HL-60 (cell line): Measurements from ENCODE around the gene PTGES.
"Not testable (repeated sequence)": the region's sequence is repeated elsewhere in the genome, so short reads cannot be mapped to it uniquely, and the experiment has no call there.

ENCODE experiments used
- DNase-seq, 2 experiments: peaks; one replicate each; pipeline ENCODE4 v3.0.0-alpha.2; 2010 to 2020; ENCODE audit warnings: low read depth in 1 of 2, low spot score in 1 of 2
- H3K27ac ChIP-seq: fragments of 250-450 bp; sonication (Bioruptor Pico); replicated peaks from 2 replicates; pipeline ENCODE4 v1.5.1; 2020; ENCODE audit warnings: mild to moderate bottlenecking, moderate library complexity
- H3K27me3 ChIP-seq: fragments of 250-450 bp; sonication (Bioruptor Pico); 2 replicates; pipeline ENCODE4 v1.5.1; 2021; ENCODE audit warnings: mild to moderate bottlenecking, moderate library complexity; ENCODE audit not compliant: insufficient read depth, poor library complexity, severe bottlenecking
- H3K4me3 ChIP-seq: replicated peaks from 2 replicates; pipeline ENCODE4 v1.5.1; 2011; ENCODE audit warnings: mild to moderate bottlenecking, control low read depth, low read length; ENCODE audit not compliant: insufficient read depth
- GABPA ChIP-seq: IDR thresholded peaks from 2 replicates; pipeline ENCODE4 v1.6.1; 2012; ENCODE audit warnings: low read depth
- POLR2AphosphoS5 ChIP-seq: IDR thresholded peaks from 2 replicates; pipeline ENCODE4 v1.6.1; 2012; ENCODE audit warnings: low read depth
- SPI1 ChIP-seq: IDR thresholded peaks from 2 replicates; pipeline ENCODE4 v1.6.1; 2012; ENCODE audit warnings: low read depth, mild to moderate bottlenecking, borderline replicate concordance
- TF ChIP-seq, protein P1 (sequence below): IDR thresholded peaks from 2 replicates; pipeline ENCODE4 v1.6.1; 2012; ENCODE audit warnings: low read depth; ENCODE audit not compliant: insufficient replicate concordance
- TF ChIP-seq, protein P2 (sequence below): IDR thresholded peaks from one replicate; pipeline ENCODE4 v1.5.1; 2011; ENCODE audit warnings: low read length, control low read depth, inconsistent platforms; ENCODE audit not compliant: insufficient read depth

PTGES gene

DNA sequence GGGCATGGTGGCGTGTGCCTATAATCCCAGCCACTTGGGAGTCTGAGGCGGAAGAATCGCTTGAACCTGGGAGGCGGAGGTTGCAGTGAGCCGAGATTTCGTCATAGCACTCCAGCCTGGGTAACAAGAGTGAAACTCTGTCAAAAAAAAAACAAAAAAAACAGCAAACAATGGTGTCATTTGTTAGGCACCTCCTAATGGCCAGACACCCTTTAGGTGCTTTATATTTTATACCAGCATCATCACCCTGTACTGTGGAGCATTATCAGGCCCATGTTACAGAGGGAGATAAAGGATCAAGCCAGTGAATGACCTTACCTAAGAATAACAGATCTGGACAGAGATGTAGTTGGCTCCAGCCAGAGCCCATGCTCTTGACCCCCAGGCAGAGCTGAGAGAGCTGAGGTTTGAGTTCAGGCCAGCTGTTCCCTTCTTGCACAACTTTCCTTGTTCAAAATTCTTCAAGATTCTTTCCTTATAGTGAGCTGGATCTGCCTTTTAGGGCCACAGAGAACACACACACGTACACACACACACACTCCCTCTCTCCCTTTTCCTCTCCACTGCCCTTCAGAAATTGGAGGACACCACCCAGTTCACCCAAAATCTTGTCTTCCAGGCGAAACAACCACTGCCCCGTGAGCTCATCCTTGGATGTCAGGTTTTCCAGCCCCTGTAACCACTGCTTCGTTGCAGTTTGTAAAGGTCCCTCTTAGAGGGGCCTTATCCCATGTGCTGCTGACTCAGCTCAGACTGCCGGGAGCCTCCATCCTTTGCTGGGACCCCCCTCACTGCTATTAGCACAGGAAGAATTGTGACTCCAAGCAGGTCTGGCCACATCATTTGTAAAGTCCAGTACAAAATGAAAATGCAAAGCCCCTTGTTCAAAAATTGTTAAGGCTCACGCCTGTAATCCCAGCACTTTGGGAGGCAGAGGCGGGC, 10.4 kb upstream of the PTGES start:
- Histone ChIP-seq H3K27me3 (no peaks in the 10 kb centered on the region), H3K27ac (peak overlapping the region; percentile 25), H3K4me3 (no peak overlapping the region)
- TF ChIP-seq POLR2AphosphoS5: no peak
- TF ChIP-seq, protein P1, sequence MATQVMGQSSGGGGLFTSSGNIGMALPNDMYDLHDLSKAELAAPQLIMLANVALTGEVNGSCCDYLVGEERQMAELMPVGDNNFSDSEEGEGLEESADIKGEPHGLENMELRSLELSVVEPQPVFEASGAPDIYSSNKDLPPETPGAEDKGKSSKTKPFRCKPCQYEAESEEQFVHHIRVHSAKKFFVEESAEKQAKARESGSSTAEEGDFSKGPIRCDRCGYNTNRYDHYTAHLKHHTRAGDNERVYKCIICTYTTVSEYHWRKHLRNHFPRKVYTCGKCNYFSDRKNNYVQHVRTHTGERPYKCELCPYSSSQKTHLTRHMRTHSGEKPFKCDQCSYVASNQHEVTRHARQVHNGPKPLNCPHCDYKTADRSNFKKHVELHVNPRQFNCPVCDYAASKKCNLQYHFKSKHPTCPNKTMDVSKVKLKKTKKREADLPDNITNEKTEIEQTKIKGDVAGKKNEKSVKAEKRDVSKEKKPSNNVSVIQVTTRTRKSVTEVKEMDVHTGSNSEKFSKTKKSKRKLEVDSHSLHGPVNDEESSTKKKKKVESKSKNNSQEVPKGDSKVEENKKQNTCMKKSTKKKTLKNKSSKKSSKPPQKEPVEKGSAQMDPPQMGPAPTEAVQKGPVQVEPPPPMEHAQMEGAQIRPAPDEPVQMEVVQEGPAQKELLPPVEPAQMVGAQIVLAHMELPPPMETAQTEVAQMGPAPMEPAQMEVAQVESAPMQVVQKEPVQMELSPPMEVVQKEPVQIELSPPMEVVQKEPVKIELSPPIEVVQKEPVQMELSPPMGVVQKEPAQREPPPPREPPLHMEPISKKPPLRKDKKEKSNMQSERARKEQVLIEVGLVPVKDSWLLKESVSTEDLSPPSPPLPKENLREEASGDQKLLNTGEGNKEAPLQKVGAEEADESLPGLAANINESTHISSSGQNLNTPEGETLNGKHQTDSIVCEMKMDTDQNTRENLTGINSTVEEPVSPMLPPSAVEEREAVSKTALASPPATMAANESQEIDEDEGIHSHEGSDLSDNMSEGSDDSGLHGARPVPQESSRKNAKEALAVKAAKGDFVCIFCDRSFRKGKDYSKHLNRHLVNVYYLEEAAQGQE: no peak
- TF ChIP-seq, protein P2, sequence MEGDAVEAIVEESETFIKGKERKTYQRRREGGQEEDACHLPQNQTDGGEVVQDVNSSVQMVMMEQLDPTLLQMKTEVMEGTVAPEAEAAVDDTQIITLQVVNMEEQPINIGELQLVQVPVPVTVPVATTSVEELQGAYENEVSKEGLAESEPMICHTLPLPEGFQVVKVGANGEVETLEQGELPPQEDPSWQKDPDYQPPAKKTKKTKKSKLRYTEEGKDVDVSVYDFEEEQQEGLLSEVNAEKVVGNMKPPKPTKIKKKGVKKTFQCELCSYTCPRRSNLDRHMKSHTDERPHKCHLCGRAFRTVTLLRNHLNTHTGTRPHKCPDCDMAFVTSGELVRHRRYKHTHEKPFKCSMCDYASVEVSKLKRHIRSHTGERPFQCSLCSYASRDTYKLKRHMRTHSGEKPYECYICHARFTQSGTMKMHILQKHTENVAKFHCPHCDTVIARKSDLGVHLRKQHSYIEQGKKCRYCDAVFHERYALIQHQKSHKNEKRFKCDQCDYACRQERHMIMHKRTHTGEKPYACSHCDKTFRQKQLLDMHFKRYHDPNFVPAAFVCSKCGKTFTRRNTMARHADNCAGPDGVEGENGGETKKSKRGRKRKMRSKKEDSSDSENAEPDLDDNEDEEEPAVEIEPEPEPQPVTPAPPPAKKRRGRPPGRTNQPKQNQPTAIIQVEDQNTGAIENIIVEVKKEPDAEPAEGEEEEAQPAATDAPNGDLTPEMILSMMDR: no peak
- TF ChIP-seq GABPA: no peak
- TF ChIP-seq SPI1: no peak
- no peak for DNase-seq

DNA sequence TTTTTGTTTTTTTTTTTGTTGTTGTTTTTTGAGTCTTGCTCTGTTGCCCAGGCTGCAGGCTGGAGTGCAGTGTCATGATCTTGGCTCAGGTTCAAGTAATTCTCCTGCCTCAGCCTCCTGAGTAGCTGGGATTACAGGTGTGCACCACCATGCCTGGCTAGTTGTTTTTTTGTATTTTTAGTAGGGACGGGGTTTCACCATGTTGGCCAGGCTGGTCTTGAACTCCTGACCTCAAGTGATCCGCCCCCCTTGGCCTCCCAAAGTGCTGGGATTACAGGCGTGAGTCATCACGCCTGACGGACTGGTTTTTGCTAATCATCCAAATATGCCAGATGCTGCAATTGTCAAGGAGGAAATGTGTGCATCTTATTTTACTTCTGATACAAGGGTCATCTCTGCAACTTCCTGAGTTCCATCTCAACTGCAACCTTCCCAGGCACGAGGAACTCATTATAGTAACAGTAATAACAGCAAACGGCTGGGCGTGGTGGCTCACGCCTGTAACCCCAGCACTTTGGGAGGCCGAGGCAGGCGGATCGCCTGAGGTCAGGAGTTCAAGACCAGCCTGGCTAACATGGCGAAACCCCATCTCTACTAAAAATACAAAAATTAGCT, 9.6 kb upstream of the PTGES start:
- peak; percentile 78 to 81 for DNase-seq
- peak overlapping the region; percentile 25 for H3K27ac ChIP-seq
- H3K4me3 ChIP-seq, H3K27me3 ChIP-seq: not testable (repeated sequence)

DNA sequence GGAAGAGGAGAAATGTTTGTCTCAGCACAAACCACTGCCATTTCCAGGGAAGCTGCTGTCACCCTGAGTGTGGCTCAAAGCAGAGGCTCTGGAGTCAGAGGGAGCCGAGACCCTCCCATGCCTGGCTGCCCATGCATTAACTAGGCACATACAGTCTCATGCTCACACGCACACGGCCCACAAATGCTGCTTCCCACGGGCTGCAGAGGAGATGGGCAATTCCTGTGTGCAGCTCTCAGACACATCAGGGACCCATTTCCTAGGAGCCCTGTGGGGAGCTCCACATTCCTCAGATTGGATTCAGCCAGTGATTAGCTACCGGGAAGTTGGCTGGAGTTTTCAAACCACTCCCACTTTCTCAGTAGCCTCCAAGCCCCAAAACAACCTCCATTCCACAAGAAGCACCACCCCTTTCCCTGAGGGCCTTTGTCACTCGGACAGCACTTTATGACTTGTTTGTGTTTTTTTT, 9.1 kb upstream of the PTGES start:
- no peak for DNase-seq
- Histone ChIP-seq H3K4me3 (no peak overlapping the region), H3K27me3 (peaks cover 2% of the 10 kb centered on the region), H3K27ac (no peak overlapping the region)
- TF ChIP-seq SPI1: no peak
- TF ChIP-seq, protein P2: no peak
- TF ChIP-seq, protein P1: no peak
- no peak for TF ChIP-seq GABPA
- no peak for TF ChIP-seq POLR2AphosphoS5

DNA sequence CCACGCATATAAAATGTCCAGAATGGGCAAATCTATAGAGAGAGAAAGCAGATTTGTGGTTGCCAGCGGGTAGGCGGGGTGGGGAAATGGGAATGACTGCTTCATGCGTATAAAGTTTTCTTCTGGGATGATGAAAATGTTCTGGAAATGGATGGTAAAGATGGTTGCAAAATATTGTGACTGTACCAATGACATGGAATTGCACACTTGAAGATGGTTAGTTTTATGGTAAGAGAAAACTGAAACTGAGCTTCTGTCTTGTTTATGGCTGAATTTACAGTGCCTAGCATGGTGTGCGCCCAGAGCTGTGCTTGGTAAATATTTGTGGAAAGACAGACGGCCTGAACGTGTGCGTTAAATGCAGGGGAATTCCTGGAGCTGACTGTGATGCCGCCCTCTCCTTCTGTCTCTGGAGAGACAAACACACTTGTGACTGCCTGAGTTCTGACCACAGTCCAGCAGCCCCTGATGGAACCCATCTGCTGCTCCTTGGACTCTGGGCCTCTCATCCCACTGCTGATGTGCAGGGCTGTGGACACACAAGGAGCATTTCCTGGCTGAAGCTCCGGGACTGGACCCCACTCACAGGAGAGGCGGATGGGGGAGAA, 8.6 kb upstream of the PTGES start:
- Histone ChIP-seq H3K4me3 (no peak overlapping the region), H3K27me3 (peaks cover 2% of the 10 kb centered on the region), H3K27ac (no peak overlapping the region)
- TF ChIP-seq SPI1: no peak
- TF ChIP-seq, protein P2: no peak
- no peak for DNase-seq

DNA sequence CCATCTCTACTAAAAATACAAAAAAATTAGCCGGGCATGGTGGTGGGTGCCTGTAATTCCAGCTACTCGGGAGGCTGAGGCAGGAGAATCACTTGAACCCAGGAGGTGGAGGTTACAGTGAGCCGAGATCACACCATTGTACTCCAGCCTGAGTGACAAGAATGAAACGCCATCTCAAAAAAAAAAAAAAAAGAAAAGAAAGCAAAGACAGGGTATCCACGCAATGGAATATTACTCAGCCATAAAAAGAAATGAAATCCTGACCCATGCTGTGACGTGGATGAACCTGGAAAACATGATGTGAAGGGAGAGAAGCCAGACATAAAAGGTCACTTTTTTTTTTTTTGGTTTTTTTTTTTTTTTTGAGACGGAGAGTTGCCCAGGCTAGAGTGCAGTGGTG, 7.9 kb upstream of the PTGES start:
- not testable (repeated sequence) for H3K4me3 ChIP-seq, H3K27ac ChIP-seq, DNase-seq, H3K27me3 ChIP-seq
